GM21360 (cell line): ENCODE results near the gene TRPM3.
A peak's percentile ranks its signal among the peaks of the same experiment; 100 is the strongest.

Experiments
- ATAC-seq: cut with Tn5 transposase; IDR thresholded peaks from one replicate; pipeline ENCODE4 v1.9.1; 2021; ENCODE audit warnings: mild to moderate bottlenecking, moderate library complexity; ENCODE audit not compliant: unreplicated experiment

TRPM3 gene

GRCh38 chr9:70564468-70565335 lies 556.7 kb downstream of the TRPM3 start:
- ATAC-seq, result no peak

- ATAC-seq, result peak; percentile 97
These were observed 557.8 kb downstream of the TRPM3 start for GRCh38 chr9:70563431-70564204.

GRCh38 chr9:70563010-70563409 lies 558.4 kb downstream of the TRPM3 start:
- no peak for ATAC-seq

- ATAC-seq, result no peak
These were observed 559.5 kb downstream of the TRPM3 start for GRCh38 chr9:70561786-70562395.

DNA sequence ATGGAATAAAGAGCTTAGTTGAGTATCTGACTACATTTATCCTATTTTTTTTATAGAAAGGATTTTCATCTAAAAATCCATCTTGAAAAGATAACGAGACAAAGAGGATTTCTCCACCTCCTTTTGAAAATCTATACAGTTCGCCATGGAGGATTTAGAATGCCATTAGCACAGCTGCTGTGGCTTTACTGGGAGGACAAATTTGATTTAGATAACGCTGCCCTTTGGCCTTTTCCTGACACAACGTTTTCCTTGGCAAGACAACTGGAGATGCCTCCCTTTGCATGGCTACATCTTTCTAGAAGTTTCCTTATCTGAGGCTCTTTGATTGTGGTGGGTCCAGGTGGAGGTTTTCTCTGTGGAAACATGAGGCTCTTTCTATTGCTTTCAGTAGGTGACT lies 560.3 kb downstream of the TRPM3 start:
- no peak for ATAC-seq

- no peak for ATAC-seq
These were observed 562.3 kb downstream of the TRPM3 start for GRCh38 chr9:70559102-70559501.

- ATAC-seq, result peak; percentile 98
These were observed 563.6 kb downstream of the TRPM3 start for GRCh38 chr9:70557661-70558369.

DNA sequence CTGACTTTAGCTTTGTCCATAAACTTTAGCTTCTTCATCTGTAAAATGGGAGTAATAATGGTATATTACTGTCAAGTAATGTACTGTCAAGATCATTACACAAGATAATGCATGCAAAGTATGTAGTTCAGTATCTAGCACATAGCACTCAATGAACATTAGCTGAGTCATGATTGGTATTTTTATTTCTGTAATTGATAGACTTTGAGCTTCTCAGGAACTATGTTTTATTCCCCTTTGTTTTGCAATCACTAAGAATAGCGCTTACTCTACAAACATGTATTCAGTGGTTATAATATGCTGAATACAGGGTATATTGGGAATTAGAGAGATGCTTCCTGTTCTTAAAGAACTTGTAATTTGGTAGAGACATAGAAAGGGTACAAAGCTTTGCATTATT lies 564.6 kb downstream of the TRPM3 start:
- no peak for ATAC-seq

GRCh38 chr9:70554881-70555280 lies 566.5 kb downstream of the TRPM3 start:
- ATAC-seq, result no peak

DNA sequence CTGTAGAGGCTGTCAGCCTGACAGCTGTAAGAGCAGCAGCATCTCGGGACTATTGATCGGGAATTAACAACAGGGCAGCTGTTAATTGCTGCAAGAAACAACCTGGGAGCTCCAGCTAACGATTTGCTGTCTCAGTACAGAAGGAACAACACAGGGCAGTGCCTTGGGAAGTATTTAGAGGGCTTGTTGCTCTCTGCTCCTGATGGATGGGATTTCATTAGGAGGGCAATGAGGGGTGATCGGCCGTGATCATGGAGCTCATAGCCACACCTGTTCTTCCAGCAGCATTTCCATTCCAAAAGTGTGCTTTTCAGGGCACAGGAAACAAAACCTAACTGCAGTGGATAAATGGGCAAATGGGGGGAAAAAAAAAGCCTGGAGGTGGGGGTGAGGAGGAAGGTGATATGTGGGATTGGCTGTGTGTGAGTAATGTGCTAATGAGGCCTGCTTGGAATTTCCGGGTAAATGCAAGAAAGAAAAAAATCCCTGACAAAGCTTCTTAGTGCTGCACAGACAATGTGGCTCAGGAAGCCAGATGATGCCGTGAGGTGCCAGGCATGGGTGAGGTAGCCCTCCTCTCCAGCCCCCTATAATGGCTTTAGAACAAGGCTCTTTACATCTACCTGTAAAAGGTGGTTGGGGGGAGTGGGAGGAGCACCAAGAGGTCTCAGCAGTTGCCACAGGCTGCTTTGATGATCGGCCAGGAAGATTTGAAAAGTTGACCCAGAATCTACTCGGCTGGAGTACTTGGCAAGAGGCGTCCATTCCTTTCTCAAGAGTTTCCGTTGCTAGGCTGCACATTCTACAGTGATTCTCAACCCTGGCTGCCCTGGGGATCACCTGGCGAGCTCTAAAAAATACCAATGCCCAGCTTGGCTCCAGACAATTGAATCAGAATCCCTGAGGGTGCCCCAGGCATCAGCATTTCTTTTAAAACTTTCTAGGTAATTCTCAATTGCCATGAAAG lies 567.4 kb downstream of the TRPM3 start:
- no peak for ATAC-seq

DNA sequence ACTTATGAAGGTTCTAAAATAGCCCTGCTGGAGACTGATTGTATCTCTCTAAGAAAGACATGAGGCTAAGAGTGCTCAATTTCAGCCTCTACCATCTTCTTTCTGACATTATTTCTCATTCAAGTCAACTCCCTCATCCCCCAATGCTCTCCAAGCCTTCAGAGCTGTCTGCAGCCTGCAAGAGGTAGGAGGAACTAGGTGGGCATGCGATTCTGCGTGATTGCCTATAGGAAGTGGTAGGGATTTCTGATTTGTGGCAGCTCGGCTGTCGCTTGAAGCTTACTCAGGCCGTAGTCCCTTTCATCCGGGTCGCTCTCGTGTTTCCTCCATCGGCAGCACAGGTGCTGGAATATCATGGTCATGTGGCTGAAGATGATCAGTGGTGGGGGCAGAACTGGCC lies 568.9 kb downstream of the TRPM3 start:
- no peak for ATAC-seq

DNA sequence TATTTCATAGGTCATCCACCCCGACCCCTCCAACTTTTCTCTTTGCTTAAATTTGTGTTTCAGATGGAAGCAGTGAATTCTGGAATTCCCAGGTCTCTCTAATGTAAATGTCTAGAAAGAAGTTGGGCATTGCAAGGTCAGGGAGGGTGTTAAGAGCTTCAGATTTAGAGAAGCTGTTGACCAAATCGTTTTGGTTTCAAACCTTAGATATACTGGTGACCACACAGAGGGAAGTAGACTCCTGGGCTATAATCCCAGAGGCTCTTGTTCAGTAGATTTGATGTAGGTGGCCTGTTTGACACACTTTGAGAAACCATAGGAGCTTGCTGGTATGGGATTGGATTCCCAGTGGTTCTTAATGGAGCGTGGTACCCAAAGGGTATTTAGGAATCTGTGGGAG lies 569.6 kb downstream of the TRPM3 start:
- ATAC-seq, result no peak

GRCh38 chr9:70551396-70551795 lies 570.0 kb downstream of the TRPM3 start:
- ATAC-seq, result no peak

DNA sequence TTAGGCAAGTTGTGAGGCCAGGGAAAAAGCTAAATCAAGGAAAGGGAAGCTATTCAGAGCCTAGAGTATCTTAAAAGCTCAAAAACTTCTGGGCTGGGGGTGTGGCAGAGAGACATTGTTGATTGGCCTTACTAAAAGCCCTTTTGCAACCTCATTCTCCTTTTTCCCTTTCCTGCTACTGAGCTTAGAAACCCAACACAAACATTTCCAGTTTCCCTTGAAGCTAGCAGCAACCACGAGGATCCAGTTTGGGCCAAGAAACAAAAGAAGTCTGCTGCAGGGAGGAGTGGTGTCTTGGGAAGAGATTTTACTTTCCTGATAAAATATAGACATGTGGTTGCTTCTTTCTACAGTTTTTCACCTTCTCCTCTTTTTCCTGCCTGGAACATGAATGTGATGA lies 571.5 kb downstream of the TRPM3 start:
- no peak for ATAC-seq

DNA sequence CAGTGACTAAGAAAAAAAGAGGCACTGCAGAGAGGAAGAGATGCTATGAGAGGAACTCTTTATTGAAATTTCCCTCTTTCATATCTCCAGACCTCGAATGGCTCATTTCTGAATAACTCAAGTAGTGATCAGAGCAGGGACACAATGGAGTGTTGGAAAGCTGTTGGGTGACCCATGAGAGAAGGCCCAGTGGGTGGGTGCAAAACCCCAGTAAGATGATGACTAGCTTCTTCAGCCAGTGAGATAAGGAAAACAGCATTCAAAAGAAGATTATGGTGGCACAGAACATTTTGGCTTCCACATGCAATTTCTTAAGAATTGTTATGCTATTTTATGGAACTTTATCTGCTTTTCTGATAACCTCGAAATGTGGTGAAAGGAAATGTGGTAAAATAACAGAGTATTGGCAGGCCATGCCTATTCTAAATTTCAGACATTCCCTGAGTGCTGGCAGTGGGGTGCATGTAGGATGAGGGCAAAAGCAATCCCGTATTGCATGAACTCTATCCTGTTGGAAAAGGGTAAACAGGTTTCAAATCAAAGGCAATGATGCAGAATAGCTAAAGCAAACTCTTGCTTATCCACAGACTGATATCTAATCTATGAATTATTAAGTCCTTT lies 579.0 kb downstream of the TRPM3 start:
- no peak for ATAC-seq

- no peak for ATAC-seq
These were observed 581.4 kb downstream of the TRPM3 start for GRCh38 chr9:70540016-70540415.

DNA sequence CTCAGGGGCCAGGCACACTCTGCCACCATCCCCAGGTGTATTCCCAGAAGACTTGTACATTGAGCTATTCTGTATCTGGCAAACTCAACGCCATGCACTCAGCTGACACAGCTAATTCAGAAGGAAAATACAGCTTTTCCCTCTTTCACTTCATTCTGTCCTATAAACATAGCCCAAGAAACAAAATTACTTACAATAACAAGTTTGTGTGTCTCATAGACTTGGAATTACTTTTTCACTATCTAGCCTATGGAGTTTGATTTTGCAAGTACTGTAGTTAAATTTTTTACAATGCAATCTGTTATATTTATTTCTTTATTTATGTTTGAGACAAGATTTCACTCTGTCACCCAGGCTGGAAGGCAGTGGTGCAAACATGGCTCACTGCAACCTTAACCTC lies 581.9 kb downstream of the TRPM3 start:
- no peak for ATAC-seq

DNA sequence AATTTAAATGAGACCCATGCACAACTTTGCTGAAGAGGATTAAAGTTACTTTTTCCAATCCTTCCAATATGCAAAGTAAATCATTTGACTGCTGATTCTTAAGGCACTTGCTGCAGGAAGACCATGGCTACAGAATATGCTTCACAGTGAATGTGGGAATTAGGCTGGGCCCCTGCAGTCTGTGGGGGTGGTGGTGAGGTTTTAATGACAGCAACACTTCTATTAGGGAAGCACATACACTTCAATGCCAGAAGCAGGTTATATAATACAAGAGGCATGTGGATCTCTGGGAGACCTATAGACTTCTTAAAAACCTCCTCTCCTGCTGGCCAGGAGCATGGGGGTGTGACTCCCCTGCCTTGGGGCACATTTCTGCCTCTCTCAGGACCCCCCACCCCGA lies 582.4 kb downstream of the TRPM3 start:
- no peak for ATAC-seq

DNA sequence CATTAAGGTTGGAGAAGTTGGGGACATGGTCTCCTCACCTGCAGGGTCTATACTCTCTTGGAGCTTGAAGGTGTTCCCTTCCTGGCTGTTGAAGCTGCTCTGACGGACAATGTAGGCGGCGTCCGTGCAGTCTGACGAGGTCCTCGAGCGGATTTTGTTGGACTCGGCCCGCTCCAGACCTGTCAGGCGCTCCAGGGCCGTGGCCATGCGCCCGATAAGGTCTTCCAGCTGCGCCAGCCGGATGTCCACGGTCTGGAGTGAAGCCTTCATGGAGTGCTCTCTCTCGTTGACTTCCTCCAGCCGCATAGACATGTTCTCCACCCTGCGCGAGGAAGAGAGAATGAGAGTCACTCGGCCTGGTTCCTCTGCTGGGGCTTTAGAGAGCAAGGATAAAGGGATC lies 584.3 kb downstream of the TRPM3 start:
- no peak for ATAC-seq
